Activated CD4-positive, alpha-beta T cell treated with anti-CD3 and anti-CD28 coated beads for 24 hours (primary cell): ENCODE data around the gene BRD3OS.

Experiments
- DNase-seq, 2 donors: peaks; one replicate each; pipeline ENCODE4 v3.0.0-alpha.2; 2020; ENCODE audit warnings: low read depth in 2 of 2

Gene BRD3OS

DNA sequence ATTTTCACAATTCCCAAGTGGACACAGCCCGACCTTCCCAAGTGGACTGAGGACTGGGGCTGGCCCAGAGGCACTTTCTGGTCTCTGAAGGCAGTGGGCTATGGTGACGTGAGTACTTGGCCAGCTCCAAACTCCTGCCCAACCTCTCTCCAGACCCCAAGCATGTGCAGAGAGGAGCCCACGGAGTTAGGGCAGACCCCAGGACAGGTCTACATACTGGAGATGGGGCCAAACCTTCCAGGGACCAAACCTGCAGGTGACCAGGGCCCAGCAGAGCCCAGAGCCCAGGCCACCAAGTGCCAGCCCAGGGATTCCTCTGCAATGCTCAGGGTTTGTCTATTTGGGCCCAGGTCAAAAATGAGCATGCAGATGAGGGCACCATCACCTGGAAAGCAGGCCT is 27.2 kb downstream of the BRD3OS start:
- no peak for DNase-seq

DNA sequence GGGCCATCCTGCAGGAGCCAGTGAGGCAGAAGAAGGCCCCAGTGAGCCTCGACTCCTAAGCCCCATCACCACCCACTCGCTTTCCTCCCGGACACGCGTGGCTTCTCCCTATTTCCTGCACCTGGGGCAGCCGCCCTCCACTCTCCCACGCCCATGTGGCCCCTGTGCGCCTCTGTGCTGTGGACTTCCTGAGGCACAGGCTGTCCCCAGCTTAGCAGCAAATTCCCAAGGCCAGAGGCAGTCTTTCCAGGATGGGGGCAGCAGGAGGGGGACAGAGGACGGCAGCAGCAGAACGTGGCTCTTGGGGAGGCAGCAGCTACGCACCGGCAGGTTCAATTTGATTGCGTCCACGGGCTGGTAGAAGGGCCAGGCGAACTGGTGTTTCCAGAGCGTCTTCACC is 27.7 kb downstream of the BRD3OS start:
- DNase-seq = no peak

DNA sequence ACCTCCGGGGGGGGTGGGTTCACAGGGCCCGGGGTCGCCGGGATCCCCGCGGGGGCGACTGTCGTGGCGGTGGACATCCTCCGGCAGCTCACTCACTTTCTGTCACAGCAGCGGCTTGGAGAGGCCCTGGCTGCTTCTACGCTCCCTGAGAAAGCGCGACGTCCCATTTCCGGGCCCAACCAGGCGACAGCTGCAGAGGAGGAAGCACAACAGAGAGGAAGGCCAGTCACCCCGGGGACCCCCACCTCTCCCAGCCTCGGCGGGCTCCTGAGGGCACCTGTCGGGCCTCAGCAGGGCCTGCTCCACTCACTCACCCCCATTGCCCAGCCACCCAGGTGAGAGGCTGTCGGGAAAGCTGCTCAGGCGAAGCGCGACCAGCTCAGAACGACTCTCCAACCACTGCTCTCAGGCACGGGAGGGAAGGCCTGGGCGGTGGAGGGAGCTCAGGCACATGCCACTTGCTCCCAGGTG is 28.2 kb downstream of the BRD3OS start:
- no peak for DNase-seq

DNA sequence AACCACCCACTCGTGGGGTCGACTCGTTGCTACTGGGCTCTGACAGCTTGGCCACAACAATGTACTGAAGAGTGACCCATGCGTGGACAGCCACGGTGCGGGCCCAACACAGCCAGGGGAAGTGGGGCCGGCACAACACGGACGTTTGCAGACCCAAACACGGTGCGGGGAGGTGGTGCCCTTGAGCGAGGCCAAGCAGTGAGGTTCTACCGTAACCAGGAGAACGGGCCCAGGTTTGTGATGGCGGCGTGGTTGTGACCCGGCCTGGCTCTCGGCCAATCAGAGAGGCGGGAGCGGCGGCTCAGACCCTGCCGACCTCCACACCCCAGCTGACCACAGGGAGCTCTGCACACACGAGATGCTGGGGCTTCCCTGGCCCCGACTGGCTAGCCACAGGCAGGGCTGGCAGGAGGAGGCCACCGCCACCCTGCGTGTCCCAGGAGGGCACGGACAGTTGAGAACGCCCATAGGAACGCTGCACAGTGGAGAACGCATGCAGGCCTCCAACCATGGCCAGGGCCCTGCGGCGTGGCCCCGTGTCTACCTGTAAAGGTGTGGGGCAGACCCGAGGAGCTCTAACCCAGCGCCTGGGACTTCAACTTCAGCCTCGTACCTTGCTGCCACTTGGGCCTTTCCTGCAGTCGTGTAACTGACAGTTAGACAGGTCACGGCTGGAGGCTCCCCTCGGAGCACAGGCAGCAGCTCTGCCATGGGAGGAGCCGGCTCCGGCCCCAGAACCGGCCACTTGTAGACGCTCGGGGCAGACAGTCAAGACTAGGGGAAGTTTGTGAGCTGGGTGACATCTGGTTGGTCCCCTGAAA is 28.9 kb downstream of the BRD3OS start:
- DNase-seq = no peak

DNA sequence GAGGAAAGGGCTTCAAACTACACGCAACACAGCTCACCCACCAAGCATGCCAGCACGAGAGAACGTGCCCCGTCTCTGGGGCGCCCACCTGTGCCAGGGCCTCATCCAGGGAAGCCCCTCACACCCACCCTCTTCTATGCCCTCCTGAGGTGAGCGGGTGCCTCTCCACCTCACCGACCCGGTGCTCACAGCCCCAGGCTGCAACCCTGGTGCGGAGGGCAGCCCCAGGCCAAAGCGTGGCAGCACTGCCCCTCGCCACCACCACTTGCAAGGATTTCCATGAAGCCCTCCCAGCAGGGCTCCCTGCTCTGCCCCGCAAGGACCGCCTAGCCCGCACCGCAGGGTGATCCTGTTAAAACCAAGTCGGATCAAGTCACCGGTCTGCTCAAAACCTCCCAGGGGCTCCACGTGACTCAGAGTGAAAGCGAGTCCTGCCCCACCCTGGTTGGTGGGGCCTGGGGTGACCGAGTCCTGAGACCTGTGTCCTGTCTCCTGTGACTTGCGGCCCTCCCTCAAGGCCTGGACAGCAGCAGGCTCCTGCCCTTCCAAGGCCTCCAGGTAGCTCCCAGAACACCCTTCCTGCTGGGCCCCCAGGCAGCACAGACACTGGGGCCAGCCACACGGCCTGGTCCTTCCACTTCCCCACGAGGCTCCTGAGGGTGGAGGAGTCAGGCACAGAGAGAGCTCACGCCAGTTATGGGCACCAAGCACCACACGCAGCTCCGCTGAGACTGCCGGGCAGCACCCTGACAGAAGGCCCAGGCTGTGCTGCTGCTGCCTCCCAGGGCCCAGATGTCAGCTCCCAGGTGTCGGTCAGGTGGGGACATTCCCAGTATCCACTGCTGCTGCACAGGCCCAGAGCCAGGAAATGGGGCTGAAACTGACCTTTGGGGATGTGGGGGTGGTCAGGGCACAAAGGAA is 29.9 kb downstream of the BRD3OS start:
- no peak for DNase-seq

DNA sequence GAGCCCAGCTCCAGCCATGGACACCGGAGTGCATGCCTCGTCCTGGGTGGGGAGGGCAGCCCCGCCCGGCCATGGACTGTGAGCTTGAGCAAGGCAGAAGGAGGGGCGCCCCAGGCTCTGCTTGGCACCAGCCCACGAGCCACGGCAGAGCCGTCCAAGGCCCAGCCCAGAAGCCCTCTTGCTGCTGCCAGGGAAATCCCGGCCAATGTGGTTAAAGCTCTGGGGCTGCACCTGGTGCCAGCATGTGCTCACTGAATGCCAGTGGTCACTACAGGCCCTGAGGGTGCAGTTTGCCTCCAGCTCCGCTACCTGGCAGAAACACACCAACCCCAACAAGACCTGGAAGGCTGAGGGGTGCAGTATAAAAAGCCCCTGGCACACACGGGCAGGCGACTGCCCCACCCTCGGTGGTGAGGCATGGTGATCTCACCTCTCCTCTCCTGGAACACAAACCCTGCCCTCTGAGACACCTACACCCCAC is 30.7 kb downstream of the BRD3OS start:
- no peak for DNase-seq

DNA sequence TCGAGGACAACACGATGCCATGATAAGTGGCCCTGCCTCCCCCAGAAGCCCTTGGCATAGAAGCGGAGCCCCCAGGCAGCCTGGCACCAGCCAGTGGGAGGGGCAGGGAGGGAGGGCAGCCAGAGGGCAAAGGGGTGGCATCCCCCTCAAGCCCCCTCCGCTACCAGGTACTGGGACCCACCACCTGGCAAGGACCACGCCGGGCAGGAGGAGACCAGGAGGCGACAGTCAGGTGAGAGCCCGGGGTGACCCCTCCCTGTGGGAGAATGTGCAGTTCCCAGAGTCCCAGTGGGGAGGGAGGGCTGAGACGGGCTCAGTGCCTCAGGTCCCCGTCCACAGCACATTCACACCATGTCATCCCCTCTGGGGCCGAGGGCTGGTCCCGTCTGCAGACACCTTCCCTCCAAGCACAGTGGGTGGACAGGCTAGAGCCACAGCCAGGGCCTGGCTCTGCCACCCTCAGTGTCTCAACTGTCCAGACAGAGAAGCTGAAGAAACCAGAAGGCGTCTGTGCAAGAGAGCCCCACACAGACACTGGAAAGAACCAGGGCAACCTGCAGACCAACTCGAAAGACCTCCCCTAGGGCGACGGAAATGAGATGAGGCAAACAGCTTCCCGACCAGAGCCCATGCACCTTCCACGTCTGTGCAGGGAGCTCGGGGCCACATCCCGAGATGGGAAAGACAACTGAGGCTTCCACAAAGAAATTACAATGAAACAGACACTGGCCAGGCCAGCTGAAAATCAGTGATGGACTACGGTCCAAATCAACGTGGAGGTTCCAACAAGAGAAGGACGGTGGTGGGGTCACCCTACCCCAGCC is 31.4 kb downstream of the BRD3OS start:
- no peak for DNase-seq

DNA sequence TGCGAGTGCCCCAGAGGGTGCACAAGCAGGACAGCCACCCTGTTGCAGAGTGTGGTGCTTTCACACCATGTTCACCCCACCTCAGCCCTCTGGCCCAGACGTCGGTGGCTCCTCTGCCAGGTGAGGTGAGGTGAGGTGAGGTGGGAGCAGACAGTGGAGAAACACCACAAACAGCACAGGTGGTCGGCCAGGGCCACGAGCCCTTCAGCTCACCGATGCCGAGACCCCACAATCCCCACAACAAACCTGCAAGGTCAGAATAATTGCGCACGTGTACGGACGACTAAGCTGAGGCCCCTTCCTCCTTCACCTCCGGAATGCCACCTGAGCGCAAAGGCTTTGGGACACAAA is 32.0 kb downstream of the BRD3OS start:
- no peak for DNase-seq

DNA sequence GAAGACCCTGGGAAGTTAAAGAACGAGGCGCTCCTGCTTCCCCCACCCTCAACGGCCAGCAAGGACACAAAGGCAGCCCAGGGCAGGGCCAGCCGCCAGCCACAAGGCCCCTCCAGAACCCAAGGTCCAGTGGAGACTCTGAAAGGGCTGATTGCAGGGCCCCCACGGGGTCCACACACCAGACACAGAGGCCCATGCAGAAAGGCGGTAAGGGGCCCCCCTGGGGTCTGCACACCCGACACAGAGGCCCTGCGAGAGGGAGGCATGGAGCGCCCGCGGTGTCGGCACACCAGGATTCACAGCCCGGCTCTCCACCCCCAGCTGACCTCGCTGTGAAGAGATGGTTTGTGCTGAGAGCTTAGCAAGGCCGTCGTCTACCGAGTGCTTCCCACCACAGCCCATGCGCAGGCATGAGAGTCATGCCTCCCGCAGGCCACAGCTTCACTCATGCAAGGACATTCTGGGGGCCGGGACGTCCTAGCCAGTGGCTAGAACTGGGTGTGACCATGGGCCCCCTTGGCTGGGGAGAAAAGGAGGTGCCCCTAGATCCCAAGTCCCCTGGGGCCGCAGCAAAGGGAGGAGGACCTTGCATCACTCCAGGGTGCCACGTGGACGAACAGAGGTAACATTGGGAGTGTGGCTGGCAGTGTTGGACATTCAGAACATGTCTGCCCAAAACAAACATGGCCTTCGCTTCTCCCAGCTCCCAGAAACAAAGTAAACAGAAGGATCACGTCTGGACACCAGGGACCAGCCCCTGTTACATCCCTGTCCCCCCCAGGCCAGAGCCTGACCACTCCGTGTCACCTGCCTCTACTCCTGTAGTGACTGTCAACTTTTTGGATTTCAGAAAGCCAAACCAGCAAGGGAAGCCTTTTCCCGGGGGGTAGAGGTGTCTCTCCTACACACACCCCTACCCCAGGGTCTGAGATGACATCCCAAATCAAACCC is 32.7 kb downstream of the BRD3OS start:
- no peak for DNase-seq

DNA sequence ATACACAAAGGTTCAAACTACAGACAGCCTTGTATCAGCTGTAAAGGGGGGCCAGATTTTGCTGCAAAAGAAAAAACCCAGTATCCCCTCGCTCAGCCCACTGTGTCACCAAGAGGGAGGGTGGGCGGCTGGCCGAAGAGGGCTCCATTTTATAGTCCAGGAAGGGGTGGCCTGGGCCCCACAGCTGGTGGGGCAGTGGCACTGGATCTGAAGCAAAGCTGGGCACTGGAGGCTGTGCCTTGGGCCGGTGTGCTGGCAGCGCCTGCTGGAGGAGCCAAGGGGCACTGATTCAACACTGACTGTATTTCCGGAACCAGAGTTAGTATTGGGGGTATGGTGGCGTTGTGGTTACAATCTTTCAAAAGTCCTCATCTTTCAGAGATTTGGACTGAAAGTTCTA is 33.4 kb downstream of the BRD3OS start:
- no peak for DNase-seq

DNA sequence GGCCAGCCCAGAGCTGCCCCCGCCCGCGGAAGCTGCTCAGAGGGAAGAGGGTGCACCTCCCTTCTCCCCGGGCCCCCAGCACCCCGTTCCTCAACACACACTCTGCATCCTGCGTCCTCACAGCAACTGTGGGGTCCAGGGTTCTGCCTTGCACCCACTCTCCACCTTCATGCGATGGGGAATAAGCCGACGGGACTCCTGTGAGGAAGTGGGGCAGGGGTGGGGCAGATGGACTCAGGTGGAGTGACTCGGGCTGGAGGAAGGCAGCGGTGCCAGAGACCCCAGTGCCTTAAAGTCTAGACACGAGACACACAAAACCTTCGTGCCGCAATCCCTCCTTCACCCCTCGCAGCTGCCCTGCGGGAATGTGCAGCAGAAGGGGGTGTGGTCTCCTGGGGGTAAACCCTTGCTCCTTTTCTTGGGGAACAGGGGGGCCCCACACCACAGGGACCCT is 33.9 kb downstream of the BRD3OS start:
- no peak for DNase-seq

DNA sequence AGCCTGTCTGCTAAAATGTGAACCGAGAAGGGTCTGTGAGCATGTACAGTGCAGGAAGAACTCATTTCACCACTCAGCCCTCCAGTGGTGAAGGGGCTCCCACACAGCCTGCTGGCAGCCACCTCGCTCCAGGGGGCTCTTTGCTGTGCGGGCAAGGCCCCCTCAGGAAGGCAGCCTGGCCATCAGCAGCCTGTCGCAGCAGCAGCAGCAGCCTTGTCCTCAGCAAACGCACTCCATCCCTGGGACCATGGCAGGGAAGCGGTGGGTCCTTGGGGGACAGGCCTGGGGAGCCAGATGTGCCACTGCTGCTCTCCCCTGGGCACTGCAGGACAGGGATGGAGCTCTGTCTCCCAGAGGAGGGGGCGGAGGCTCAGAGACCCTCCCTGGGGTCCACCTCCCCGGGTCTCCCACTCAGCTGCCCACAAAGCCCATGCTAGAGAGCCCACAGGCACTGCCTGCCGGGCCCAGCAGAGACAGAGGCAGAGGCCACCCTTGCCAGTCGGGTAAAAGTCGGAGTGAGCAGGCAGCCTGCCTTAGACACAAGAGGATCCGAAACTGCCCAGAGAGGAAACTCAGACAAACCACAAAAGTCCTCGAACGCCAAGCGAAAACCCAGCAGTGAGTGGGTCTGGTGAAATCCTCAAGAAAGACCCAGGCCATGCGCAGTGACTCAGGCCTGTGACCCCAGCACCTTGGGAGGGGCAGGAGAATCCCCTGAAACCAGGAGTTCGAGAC is 34.5 kb downstream of the BRD3OS start:
- DNase-seq = no peak

DNA sequence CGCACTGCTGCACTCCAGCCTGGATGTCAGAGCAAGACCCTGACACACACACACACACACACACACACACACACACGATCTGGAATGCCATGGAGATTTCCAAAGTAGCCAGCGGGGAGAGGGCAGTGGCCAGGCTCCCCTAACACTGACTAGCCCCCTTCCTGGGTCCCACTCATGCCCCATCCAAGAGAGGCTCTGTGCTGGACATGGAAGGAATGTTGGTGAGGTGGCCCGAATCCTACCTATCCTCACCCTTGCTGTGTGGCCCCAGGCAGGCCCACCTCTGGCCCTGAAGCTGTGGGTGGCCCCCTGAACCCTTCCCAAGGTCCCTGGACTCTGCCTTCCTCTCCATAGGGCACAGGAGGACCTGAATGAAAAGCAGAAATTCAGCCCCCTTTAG is 35.3 kb downstream of the BRD3OS start:
- DNase-seq = no peak

DNA sequence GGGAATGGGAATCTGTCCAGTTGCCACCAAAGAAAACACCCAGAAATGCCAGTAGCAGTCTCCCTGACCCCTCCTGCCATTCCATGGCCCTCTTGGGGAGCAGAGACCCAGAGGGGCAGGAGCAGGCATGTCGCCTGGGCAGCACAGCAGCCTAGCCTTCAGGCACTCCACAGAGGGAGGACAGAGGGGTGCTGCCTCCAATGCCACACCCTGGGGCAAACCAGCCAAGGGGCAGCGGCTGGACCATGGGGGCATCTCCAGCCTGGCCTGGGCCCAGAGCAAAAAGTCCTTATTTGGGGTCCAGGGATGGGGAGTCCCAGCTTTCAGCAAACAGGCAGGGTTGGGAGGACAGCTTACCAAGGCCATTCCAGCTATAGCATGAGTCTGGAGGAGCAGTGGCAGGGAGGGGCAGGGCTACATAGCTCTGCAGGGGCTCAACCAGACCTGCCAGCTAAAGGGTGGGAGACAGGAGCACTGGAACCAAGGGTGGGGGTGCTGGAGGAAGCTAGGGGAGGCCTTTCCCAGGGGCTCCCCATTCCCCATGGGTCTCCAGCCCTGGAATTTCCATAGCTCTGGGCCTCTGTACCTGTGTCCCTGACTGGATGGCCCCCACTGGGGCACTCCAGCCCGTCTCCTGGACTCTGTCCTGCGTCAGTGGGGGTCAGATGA is 35.9 kb downstream of the BRD3OS start:
- DNase-seq = no peak

DNA sequence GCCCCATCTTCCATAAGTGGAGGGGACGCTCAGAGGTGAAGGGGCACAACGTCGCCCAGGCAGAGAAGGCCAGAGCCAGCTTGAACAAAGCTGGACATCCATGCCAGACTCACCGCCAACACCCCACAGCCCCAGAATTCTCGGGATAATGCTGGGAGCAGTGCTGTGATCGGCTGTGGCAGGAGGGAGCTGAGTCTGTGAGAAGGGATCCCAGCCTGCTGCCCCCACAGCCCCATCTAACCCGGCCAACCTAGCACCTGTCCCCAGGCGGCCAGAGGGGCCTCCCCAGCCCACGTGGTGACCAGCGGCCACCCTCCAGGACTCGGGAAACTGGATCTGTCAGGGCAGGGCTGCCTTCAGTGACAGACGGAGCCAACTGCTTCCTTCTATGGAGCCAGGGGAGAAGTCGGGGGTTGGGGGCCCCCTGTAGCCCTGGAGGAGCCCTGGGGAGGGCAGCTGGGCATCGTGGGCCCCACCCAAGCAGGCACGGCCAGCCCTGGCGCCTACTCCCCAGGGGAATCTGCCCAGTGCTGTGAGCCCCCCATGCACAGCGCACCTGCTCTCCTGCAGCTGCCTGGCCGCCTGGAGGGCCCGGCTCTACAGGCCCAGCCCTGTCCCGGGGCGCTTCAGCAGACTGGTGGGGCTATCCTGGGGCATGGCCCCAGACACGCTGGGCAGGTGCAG is 36.5 kb downstream of the BRD3OS start:
- DNase-seq = no peak

DNA sequence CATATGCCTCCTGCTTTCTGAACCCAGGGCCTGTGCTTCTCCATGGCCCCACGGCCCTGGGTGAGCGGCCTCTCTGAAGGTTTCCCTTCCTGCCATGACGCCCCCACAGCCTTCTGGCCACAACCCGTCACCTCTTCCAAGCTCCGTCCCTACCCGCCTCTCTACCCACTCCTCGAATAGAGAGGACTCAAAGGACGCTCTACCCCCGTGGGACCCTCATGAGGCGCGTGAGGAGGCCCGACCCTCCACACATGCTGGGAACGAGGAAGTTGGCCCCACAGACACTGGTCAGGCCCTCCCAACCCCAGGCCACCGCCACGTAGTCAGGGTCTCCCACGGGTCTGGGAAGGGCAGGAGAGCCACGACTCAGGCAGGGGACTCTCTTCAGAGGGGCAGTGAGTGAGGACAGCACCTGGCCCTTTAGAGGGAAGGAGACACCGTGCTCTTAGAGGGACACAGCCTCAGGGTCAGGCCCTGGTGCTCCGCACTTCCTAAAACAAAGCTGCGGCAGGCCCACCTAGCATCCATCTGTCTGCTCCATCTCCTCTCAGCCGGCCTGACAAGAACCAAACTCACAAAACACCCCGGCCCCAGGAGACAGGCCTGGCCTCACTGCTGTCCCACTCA is 37.3 kb downstream of the BRD3OS start:
- no peak for DNase-seq

DNA sequence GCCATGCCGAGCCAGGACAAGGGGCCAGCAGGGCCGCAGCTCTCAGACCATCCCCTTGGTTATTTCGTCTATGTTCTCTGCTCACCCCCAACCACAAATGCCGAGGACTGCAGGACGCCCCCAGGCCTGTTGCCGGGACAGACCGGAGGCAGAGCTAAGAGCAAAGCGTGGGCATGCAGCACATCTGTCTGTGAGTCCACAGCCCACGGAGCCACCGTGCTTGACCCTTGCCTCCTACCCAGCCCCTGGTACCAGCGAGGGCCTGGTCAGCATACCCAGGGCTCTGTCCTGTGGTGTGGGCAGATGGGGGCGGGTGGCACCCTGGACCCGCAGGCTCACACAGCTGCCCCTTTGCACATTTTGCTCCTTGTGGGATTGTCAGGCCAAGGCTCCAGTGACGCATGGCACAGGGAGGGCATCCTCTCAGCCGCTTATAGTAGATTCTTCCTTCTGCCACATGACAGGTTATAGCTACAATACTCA is 37.8 kb downstream of the BRD3OS start:
- DNase-seq = no peak
